ENCODE measurements around the gene ADAM11.

The ADAM11 gene

GRCh38 chr17:44757045-44757917 is 1.5 kb upstream of the ADAM11 start:
- DNase-seq (ENCODE audit: low read depth in 4 of 4, low spot score in 1 of 4): no peak

GRCh38 chr17:44757918-44758413 is 822 bp upstream of the ADAM11 start:
- DNase-seq (ENCODE audit: low read depth in 4 of 4, low spot score in 1 of 4): no peak

GRCh38 chr17:44759086-44759915 is 513 bp downstream of the ADAM11 start:
- no peak for DNase-seq (ENCODE audit: low read depth in 4 of 4, low spot score in 1 of 4)

- no peak for DNase-seq (ENCODE audit: low read depth in 4 of 4, low spot score in 1 of 4)
Measured at GRCh38 chr17:44759916-44760243, 1.1 kb downstream of the ADAM11 start.

- DNase-seq (ENCODE audit: low read depth in 4 of 4, low spot score in 1 of 4): no peak
Measured at GRCh38 chr17:44760474-44761308, 1.9 kb downstream of the ADAM11 start.

- DNase-seq (ENCODE audit: low read depth in 4 of 4, low spot score in 1 of 4): no peak
Measured at GRCh38 chr17:44761932-44762810, 3.4 kb downstream of the ADAM11 start.

GRCh38 chr17:44763170-44763569 is 4.4 kb downstream of the ADAM11 start:
- DNase-seq (ENCODE audit: low read depth in 4 of 4, low spot score in 1 of 4): no peak

- DNase-seq (ENCODE audit: low read depth in 4 of 4, low spot score in 1 of 4): no peak
Measured at GRCh38 chr17:44765965-44766364, 7.2 kb downstream of the ADAM11 start.

GRCh38 chr17:44766409-44767038 is 7.7 kb downstream of the ADAM11 start:
- no peak for DNase-seq (ENCODE audit: low read depth in 4 of 4, low spot score in 1 of 4)

GRCh38 chr17:44767493-44767892 is 8.7 kb downstream of the ADAM11 start:
- no peak for DNase-seq (ENCODE audit: low read depth in 4 of 4, low spot score in 1 of 4)

GRCh38 chr17:44768505-44769142 is 9.8 kb downstream of the ADAM11 start:
- DNase-seq (ENCODE audit: low read depth in 4 of 4, low spot score in 1 of 4): no peak

GRCh38 chr17:44769230-44769629 is 10.4 kb downstream of the ADAM11 start:
- DNase-seq (ENCODE audit: low read depth in 4 of 4, low spot score in 1 of 4): no peak

GRCh38 chr17:44769647-44770084 is 10.9 kb downstream of the ADAM11 start:
- DNase-seq (ENCODE audit: low read depth in 4 of 4, low spot score in 1 of 4): no peak

GRCh38 chr17:44770166-44770925 is 11.6 kb downstream of the ADAM11 start:
- DNase-seq (ENCODE audit: low read depth in 4 of 4, low spot score in 1 of 4): no peak

- DNase-seq (ENCODE audit: low read depth in 4 of 4, low spot score in 1 of 4): no peak
Measured at GRCh38 chr17:44772308-44773045, 13.7 kb downstream of the ADAM11 start.

GRCh38 chr17:44773140-44773539 is 14.4 kb downstream of the ADAM11 start:
- DNase-seq (ENCODE audit: low read depth in 4 of 4, low spot score in 1 of 4): no peak

- DNase-seq (ENCODE audit: low read depth in 4 of 4, low spot score in 1 of 4): peak; percentile 80 to 89 (median 85)
Measured at GRCh38 chr17:44774271-44775135, 15.7 kb downstream of the ADAM11 start.
